SK-N-SH treated with all-trans-retinoic acid at 6 μM for 48 hours (cell line): ENCODE data around the gene TMEM213.

Source experiments
- ATAC-seq: fragments of 200-7000 bp; cut with Tn5 transposase; 3 replicates; pipeline ENCODE4 v1.9.1; 2020; ENCODE audit warnings: mild to moderate bottlenecking, moderate library complexity
- ARNTL ChIP-seq: fragments of 450-650 bp; formaldehyde crosslinking; IDR thresholded peaks from 2 replicates; pipeline ENCODE4 v1.5.0; 2020; ENCODE audit warnings: low read depth, mild to moderate bottlenecking, moderate library complexity, borderline replicate concordance
- CREB5 ChIP-seq: fragments of 250-450 bp; sonication (Bioruptor Pico); IDR thresholded peaks from 2 replicates; pipeline ENCODE4 v1.5.1; 2020; ENCODE audit warnings: low read depth, mild to moderate bottlenecking, moderate library complexity
- CSDC2 ChIP-seq: fragments of 250-450 bp; sonication (Bioruptor Pico); IDR thresholded peaks from 2 replicates; pipeline ENCODE4 v1.5.0; 2020; ENCODE audit warnings: mild to moderate bottlenecking, moderate library complexity
- CSRNP3 ChIP-seq: fragments of 250-450 bp; sonication (Bioruptor Pico); IDR thresholded peaks from 2 replicates; pipeline ENCODE4 v1.5.1; 2021; ENCODE audit warnings: mild to moderate bottlenecking, moderate library complexity
- ESRRG ChIP-seq: fragments of 250-450 bp; sonication (Bioruptor Pico); IDR thresholded peaks from 2 replicates; pipeline ENCODE4 v1.6.1; 2021; ENCODE audit warnings: mild to moderate bottlenecking
- GLIS3 ChIP-seq: fragments of 250-450 bp; sonication (Bioruptor Pico); IDR thresholded peaks from 2 replicates; pipeline ENCODE4 v1.5.0; 2020; ENCODE audit warnings: mild to moderate bottlenecking, moderate library complexity
- ISL1 ChIP-seq: fragments of 250-450 bp; sonication (Bioruptor Pico); IDR thresholded peaks from 2 replicates; pipeline ENCODE4 v2.1.2; 2022; ENCODE audit warnings: mild to moderate bottlenecking, moderate library complexity
- POU6F1 ChIP-seq: fragments of 250-450 bp; sonication (Bioruptor Pico); IDR thresholded peaks from 2 replicates; pipeline ENCODE4 v1.8.0; 2021; ENCODE audit warnings: low read depth, mild to moderate bottlenecking, moderate library complexity, borderline replicate concordance
- PPARA ChIP-seq: fragments of 250-450 bp; sonication (Bioruptor Pico); IDR thresholded peaks from 2 replicates; pipeline ENCODE4 v1.5.0; 2020; ENCODE audit warnings: mild to moderate bottlenecking, borderline replicate concordance
- RARB ChIP-seq: fragments of 250-450 bp; sonication (Bioruptor Pico); IDR thresholded peaks from 2 replicates; pipeline ENCODE4 v1.8.0; 2021; ENCODE audit warnings: mild to moderate bottlenecking, moderate library complexity
- SNAI2 ChIP-seq: fragments of 250-450 bp; sonication (Bioruptor Pico); IDR thresholded peaks from 2 replicates; pipeline ENCODE4 v1.5.0; 2020; ENCODE audit warnings: mild to moderate bottlenecking, moderate library complexity
- TOX ChIP-seq: fragments of 250-450 bp; sonication (Bioruptor Pico); IDR thresholded peaks from 2 replicates; pipeline ENCODE4 v1.8.0; 2021; ENCODE audit warnings: mild to moderate bottlenecking, moderate library complexity, borderline replicate concordance
- ZC3H10 ChIP-seq: fragments of 250-450 bp; sonication (Bioruptor Pico); IDR thresholded peaks from 2 replicates; pipeline ENCODE4 v1.5.1; 2021; ENCODE audit warnings: mild to moderate bottlenecking, moderate library complexity
- ZFP3 ChIP-seq: fragments of 250-450 bp; sonication (Bioruptor Pico); IDR thresholded peaks from 2 replicates; pipeline ENCODE4 v1.5.0; 2020; ENCODE audit warnings: mild to moderate bottlenecking, moderate library complexity
- ZFP30 ChIP-seq: fragments of 450-650 bp; formaldehyde crosslinking; IDR thresholded peaks from 2 replicates; pipeline ENCODE4 v1.5.0; 2022; ENCODE audit warnings: mild to moderate bottlenecking, moderate library complexity
- ZNF565 ChIP-seq: fragments of 450-650 bp; formaldehyde crosslinking; conservative IDR thresholded peaks from 2 replicates; pipeline ENCODE4 v1.5.0; 2020; ENCODE audit warnings: low read depth, mild to moderate bottlenecking, moderate library complexity
- ZNF70 ChIP-seq: fragments of 450-650 bp; formaldehyde crosslinking; IDR thresholded peaks from 2 replicates; pipeline ENCODE4 v1.5.0; 2020; ENCODE audit warnings: mild to moderate bottlenecking, moderate library complexity
- TF ChIP-seq, protein P1 (sequence below): fragments of 250-450 bp; sonication (Bioruptor Pico); IDR thresholded peaks from 2 replicates; pipeline ENCODE4 v1.8.0; 2020; ENCODE audit warnings: mild to moderate bottlenecking, moderate library complexity, borderline replicate concordance
- TF ChIP-seq, protein P2 (sequence below): fragments of 250-450 bp; sonication (Bioruptor Pico); IDR thresholded peaks from 2 replicates; pipeline ENCODE4 v1.5.0; 2020; ENCODE audit warnings: mild to moderate bottlenecking, moderate library complexity

Gene TMEM213

GRCh38 chr7:138799336-138800000 lies 1.7 kb downstream of the TMEM213 start:
- no peak for ATAC-seq
- TF ChIP-seq SNAI2 (CRISPR knock-in tag) (no peak), ZFP30 (no peak), ISL1 (no peak), ZNF565 (no peak), ARNTL (CRISPR knock-in tag) (no peak), CREB5 (CRISPR knock-in tag) (no peak), CSRNP3 (CRISPR knock-in tag) (no peak), POU6F1 (CRISPR knock-in tag) (no peak), RARB (CRISPR knock-in tag) (no peak), TOX (CRISPR knock-in tag) (no peak), GLIS3 (no peak), ZNF70 (CRISPR knock-in tag) (no peak), ESRRG (CRISPR knock-in tag) (no peak), PPARA (CRISPR knock-in tag) (no peak), ZC3H10 (CRISPR knock-in tag) (no peak), ZFP3 (CRISPR knock-in tag) (no peak)
- TF ChIP-seq, protein P1, sequence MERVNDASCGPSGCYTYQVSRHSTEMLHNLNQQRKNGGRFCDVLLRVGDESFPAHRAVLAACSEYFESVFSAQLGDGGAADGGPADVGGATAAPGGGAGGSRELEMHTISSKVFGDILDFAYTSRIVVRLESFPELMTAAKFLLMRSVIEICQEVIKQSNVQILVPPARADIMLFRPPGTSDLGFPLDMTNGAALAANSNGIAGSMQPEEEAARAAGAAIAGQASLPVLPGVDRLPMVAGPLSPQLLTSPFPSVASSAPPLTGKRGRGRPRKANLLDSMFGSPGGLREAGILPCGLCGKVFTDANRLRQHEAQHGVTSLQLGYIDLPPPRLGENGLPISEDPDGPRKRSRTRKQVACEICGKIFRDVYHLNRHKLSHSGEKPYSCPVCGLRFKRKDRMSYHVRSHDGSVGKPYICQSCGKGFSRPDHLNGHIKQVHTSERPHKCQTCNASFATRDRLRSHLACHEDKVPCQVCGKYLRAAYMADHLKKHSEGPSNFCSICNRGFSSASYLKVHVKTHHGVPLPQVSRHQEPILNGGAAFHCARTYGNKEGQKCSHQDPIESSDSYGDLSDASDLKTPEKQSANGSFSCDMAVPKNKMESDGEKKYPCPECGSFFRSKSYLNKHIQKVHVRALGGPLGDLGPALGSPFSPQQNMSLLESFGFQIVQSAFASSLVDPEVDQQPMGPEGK (CRISPR knock-in tag) = no peak
- TF ChIP-seq, protein P2, sequence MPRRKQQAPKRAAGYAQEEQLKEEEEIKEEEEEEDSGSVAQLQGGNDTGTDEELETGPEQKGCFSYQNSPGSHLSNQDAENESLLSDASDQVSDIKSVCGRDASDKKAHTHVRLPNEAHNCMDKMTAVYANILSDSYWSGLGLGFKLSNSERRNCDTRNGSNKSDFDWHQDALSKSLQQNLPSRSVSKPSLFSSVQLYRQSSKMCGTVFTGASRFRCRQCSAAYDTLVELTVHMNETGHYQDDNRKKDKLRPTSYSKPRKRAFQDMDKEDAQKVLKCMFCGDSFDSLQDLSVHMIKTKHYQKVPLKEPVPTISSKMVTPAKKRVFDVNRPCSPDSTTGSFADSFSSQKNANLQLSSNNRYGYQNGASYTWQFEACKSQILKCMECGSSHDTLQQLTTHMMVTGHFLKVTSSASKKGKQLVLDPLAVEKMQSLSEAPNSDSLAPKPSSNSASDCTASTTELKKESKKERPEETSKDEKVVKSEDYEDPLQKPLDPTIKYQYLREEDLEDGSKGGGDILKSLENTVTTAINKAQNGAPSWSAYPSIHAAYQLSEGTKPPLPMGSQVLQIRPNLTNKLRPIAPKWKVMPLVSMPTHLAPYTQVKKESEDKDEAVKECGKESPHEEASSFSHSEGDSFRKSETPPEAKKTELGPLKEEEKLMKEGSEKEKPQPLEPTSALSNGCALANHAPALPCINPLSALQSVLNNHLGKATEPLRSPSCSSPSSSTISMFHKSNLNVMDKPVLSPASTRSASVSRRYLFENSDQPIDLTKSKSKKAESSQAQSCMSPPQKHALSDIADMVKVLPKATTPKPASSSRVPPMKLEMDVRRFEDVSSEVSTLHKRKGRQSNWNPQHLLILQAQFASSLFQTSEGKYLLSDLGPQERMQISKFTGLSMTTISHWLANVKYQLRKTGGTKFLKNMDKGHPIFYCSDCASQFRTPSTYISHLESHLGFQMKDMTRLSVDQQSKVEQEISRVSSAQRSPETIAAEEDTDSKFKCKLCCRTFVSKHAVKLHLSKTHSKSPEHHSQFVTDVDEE (CRISPR knock-in tag) = no peak

- no peak for ATAC-seq
- TF ChIP-seq ZFP3 (CRISPR knock-in tag) (no peak), GLIS3 (no peak), CSRNP3 (CRISPR knock-in tag) (no peak), ZNF565 (no peak)
Measured at GRCh38 chr7:138801256-138801655, 3.5 kb downstream of the TMEM213 start.

GRCh38 chr7:138802706-138803105 lies 4.9 kb downstream of the TMEM213 start:
- ATAC-seq = no peak
- TF ChIP-seq GLIS3 = no peak
- no peak for TF ChIP-seq ESRRG (CRISPR knock-in tag)
- TF ChIP-seq CSRNP3 (CRISPR knock-in tag) = no peak
- TF ChIP-seq, protein P1 (CRISPR knock-in tag) = no peak
- no peak for TF ChIP-seq ZC3H10 (CRISPR knock-in tag)
- TF ChIP-seq CSDC2 (CRISPR knock-in tag) = no peak
- TF ChIP-seq CREB5 (CRISPR knock-in tag) = no peak
- no peak for TF ChIP-seq ISL1
